ENCODE results near the gene ZNF385D.

ZNF385D gene

DNA sequence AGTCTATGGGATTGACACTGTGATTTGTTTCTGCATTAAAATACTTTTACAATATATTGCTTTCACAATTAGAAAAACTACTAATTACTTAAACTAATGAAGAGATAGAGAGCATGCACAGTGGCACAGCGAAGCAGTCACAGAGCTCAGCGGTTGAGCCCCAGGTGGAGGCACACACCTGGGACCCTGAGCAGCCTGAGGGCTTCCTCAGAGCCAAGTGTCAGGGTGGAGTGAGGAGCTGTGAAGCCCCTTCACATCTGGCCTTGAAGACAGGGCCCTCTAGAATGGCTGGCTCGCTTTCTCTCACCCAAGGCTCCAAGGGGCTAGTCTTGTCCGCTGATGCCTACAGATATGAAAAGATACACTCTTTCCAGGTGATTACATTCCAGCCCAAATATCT lies 287.7 kb downstream of the ZNF385D start:
- TF ChIP-seq MYC (IDR thresholded peaks at IDR 0.05; ENCODE audit: low read depth, low read length) (no peak), POLR2A (IDR thresholded peaks at IDR 0.05; ENCODE audit: extremely low read depth, insufficient read length) (no peak), MAX (IDR thresholded peaks at IDR 0.05; ENCODE audit: low read depth, low read length) (no peak)
- TF ChIP-seq, protein P1, sequence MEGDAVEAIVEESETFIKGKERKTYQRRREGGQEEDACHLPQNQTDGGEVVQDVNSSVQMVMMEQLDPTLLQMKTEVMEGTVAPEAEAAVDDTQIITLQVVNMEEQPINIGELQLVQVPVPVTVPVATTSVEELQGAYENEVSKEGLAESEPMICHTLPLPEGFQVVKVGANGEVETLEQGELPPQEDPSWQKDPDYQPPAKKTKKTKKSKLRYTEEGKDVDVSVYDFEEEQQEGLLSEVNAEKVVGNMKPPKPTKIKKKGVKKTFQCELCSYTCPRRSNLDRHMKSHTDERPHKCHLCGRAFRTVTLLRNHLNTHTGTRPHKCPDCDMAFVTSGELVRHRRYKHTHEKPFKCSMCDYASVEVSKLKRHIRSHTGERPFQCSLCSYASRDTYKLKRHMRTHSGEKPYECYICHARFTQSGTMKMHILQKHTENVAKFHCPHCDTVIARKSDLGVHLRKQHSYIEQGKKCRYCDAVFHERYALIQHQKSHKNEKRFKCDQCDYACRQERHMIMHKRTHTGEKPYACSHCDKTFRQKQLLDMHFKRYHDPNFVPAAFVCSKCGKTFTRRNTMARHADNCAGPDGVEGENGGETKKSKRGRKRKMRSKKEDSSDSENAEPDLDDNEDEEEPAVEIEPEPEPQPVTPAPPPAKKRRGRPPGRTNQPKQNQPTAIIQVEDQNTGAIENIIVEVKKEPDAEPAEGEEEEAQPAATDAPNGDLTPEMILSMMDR (IDR thresholded peaks at IDR 0.05; ENCODE audit: low read depth, low read length), result no peak

DNA sequence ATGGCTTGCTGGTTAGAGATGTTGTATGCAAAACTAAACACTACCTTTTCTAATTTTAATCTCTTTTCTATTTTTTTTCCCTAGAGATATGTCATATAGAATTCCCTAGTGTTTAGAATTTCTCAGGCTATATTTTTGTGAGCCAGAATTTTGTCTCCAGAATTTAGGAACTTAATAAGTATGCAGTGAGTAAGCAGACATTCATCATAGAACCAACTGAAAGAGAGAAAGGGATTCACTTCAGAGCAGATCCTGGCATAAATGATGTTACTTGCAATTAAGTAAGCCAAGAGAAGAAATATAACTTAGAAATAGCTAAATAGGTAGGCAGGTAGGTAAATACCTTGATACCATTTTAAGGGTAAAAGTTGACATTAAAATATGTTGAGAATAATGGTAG lies 288.9 kb downstream of the ZNF385D start:
- DNase-seq (ENCODE audit: low read depth), result no peak
- no peak for TF ChIP-seq MYC (IDR thresholded peaks at IDR 0.05; ENCODE audit: low read depth, low read length)
- TF ChIP-seq, protein P1 (IDR thresholded peaks at IDR 0.05; ENCODE audit: low read depth, low read length), result no peak
- TF ChIP-seq POLR2A (IDR thresholded peaks at IDR 0.05; ENCODE audit: extremely low read depth, insufficient read length), result no peak
- TF ChIP-seq MAX (IDR thresholded peaks at IDR 0.05; ENCODE audit: low read depth, low read length), result no peak
- H3K4me3 ChIP-seq (ENCODE audit: low read depth, low read length), result no peak overlapping the region

More for the DNA sequence above, 287.7 kb downstream of the ZNF385D start:
- no peak for DNase-seq (ENCODE audit: low read depth)
- H3K4me3 ChIP-seq (ENCODE audit: low read depth, low read length), result no peak overlapping the region

DNA sequence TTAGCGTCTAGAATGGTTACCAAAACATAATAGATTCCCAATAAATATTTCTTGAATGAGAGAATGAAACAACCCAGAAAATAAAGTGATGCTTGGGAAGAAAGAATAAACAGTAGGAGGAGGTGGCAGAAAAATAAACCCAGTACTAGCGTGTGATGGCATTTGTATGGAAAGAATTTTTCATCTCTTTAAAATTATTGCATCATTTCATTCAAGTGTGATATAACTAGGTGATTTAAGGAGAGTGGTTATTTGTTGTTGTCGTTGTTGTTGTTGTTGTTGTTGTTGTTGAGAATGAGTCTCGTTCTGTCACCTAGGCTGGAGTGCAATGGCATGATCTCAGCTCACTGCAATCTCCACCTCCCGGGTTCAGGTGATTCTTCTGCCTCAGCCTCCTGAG lies 293.9 kb downstream of the ZNF385D start:
- DNase-seq (ENCODE audit: low read depth), result no peak
- no peak overlapping the region for H3K4me3 ChIP-seq (ENCODE audit: low read depth, low read length)
- TF ChIP-seq MAX (IDR thresholded peaks at IDR 0.05; ENCODE audit: low read depth, low read length), result no peak

- TF ChIP-seq MAX (IDR thresholded peaks at IDR 0.05; ENCODE audit: low read depth, low read length) (no peak), POLR2A (IDR thresholded peaks at IDR 0.05; ENCODE audit: extremely low read depth, insufficient read length) (no peak), MYC (IDR thresholded peaks at IDR 0.05; ENCODE audit: low read depth, low read length) (no peak)
- TF ChIP-seq, protein P1 (IDR thresholded peaks at IDR 0.05; ENCODE audit: low read depth, low read length), result no peak
- DNase-seq (ENCODE audit: low read depth), result no peak
- no peak overlapping the region for H3K4me3 ChIP-seq (ENCODE audit: low read depth, low read length)
Measured at GRCh38 chr3:21449738-21450137, 301.3 kb downstream of the ZNF385D start.

DNA sequence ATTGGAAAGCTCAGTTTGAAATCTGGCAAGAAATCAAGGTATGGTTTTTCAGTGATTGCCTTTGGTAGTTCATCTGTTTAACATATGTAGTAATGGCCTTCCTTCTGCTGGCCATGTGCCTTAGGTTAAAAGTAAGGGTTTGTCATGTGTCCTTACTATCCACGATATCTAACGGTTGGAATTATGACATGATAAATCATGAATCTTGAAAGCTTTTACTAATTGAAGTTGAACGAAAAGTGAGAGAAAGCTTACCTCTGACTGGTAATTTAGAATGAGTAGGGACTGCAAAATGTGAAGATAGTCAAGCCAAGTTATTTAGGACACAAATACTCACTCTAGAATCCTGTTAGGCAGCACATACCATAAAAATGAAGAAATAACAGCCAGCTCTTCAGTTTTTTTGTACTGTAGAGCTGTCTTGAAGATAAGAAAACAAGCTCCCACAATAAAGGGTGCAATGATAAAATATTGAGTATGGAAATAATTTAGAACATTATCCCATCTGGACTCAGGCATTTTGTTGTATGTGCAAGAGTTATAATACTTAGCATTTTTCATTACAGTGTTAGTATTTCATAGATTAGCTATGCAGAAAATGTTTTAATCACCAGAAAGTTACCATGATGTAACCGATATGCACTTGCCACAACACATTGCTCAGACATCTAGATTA lies 303.4 kb downstream of the ZNF385D start:
- no peak for DNase-seq (ENCODE audit: low read depth)
- H3K4me3 ChIP-seq (ENCODE audit: low read depth, low read length), result no peak overlapping the region
- TF ChIP-seq MYC (IDR thresholded peaks at IDR 0.05; ENCODE audit: low read depth, low read length) (no peak), POLR2A (IDR thresholded peaks at IDR 0.05; ENCODE audit: extremely low read depth, insufficient read length) (no peak), MAX (IDR thresholded peaks at IDR 0.05; ENCODE audit: low read depth, low read length) (no peak)
- TF ChIP-seq, protein P1 (IDR thresholded peaks at IDR 0.05; ENCODE audit: low read depth, low read length), result no peak

GRCh38 chr3:21446945-21447475 lies 304.0 kb downstream of the ZNF385D start:
- TF ChIP-seq, protein P1 (IDR thresholded peaks at IDR 0.05; ENCODE audit: low read depth, low read length), result no peak
- no peak for TF ChIP-seq MAX (IDR thresholded peaks at IDR 0.05; ENCODE audit: low read depth, low read length)
- no peak for TF ChIP-seq MYC (IDR thresholded peaks at IDR 0.05; ENCODE audit: low read depth, low read length)
- no peak for TF ChIP-seq POLR2A (IDR thresholded peaks at IDR 0.05; ENCODE audit: extremely low read depth, insufficient read length)
- DNase-seq (ENCODE audit: low read depth), result no peak
- H3K4me3 ChIP-seq (ENCODE audit: low read depth, low read length), result no peak overlapping the region

Measured in NB4 (cell line).